MG63 (cell line): Measurements from ENCODE around the gene NLRC5. TPM values are rescaled to one million over a fixed set of nuclear protein-coding genes. Genes with fewer than 3 reads are reported as not detected.
"Not testable (repeated sequence)": the region's sequence is repeated elsewhere in the genome, so short reads cannot be mapped to it uniquely, and the experiment has no call there.

Experiments used
- DNase-seq: peaks from one replicate; pipeline ENCODE4 v3.0.0-alpha.2; 2020
- H3K27me3 ChIP-seq: fragments of 250-450 bp; sonication (Bioruptor Pico); 2 replicates; pipeline ENCODE4 v1.5.1; 2020; ENCODE audit warnings: mild to moderate bottlenecking, moderate library complexity
- H3K36me3 ChIP-seq: fragments of 250-450 bp; sonication (Bioruptor Pico); 2 replicates; pipeline ENCODE4 v1.5.1; 2020; ENCODE audit warnings: mild to moderate bottlenecking, moderate library complexity
- H3K4me3 ChIP-seq: fragments of 250-450 bp; sonication (Bioruptor Pico); 2 replicates; pipeline ENCODE4 v1.5.1; 2020; ENCODE audit warnings: mild to moderate bottlenecking, moderate library complexity
- H3K9me3 ChIP-seq: fragments of 250-450 bp; sonication (Bioruptor Pico); 2 replicates; pipeline ENCODE4 v1.5.1; 2020; ENCODE audit warnings: mild to moderate bottlenecking, moderate library complexity
- total RNA-seq: library from RNA; depleted of rRNA; stranded (reverse); fragments of >200 nt; shearing (Covaris generic); gene quantifications from 2 replicates; pipeline ENCODE4 v1.2.3, GENCODE V29; 2014; ENCODE audit warnings: low replicate concordance

NLRC5 gene
- total RNA-seq, 1 experiment from 2014 or later: 11.7 TPM

DNA sequence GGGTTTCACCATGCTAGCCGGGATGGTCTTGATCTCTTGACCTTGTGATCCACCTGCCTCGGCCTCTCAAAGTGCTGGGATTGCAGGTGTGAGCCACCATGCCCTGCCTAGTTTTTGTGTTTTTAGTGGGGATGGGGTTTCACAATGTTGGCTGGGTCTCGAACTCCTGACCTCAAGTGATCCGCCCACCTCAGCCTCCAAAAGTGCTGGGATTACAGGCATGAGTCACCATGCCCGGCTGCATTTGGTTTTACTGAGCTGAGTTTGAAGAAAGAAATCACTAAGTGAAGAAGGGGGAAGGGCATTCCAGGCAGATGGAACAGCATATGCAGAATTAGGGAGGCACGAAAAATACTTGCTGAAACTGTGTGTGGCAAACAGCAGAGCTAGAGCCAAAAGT is 110.6 kb downstream of the NLRC5 start:
- H3K4me3 ChIP-seq, H3K36me3 ChIP-seq, H3K9me3 ChIP-seq, H3K27me3 ChIP-seq: not testable (repeated sequence)
- DNase-seq: peak; percentile 77

DNA sequence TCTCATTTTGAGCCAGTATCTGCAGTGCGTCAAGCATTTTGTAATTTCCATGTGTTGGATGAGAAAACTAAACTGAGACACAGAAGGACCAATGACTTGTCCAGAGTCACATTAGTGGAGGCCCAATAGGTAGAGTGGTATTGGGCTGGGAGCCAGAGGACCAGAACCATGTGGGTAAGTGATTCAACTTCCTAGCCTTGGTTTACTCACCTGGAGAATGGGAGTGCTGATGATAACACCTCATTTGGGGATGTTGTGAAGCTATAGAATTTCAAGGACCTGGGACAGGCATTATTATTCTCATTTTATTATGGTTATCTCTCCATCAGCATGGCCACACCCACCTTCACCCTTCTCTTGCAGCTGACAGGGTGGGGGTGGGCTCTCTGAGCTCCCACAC is 111.1 kb downstream of the NLRC5 start:
- no peaks in the 10 kb centered on the region for H3K27me3 ChIP-seq
- H3K36me3 ChIP-seq: no peaks in the 10 kb centered on the region
- H3K9me3 ChIP-seq: no peaks in the 10 kb centered on the region; the same call in 1 of the 2 replicates
- DNase-seq: no peak
- H3K4me3 ChIP-seq: no peak overlapping the region

DNA sequence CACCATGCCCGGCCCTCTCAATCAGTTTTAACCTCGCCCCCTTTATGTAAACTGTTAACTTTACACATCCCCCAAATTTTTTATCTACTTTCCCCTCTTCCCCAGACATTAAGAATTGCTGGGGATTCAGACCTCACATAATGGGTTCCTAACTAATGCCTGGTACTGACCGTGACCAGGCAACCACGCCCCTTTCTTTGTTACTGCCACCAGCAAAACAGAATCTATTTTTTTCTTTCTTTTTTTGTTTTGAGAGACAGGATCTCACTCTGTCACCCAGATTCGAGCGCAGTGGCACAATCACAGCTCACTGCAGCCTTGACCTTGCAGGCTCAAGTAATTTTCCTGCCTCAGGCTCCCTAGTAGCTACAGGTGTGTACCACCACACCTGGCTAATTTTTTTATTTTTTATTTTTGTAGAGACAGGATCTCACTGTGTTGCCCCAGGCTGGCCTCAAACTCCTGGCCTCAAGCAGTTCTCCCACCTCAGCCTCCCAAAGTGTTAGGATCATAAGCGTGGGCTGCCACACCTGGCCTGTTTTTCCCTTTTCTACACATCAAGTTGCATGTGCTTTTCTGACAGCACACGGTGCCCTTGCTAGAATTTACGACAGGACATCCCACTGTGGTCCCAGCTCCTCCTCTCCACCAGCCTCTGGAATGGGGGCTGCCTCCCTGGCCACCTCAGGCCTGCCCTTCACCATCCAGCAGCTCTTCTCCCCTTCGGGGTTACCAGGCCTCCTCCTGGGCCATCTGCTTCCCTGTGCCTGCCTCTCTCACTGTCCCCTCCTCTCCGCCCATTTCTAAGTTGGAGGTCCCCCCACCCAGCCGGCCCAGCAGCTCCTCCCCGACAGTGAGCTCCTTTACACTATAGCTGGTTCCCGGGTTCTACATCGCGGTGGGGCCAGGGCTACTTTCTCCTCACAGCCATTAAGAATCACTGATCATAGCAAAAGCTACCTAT is 113.8 kb downstream of the NLRC5 start:
- Histone ChIP-seq H3K36me3 (no peaks in the 10 kb centered on the region), H3K4me3 (no peak overlapping the region), H3K9me3 (no peaks in the 10 kb centered on the region; the same call in 1 of the 2 replicates), H3K27me3 (no peaks in the 10 kb centered on the region)
- no peak for DNase-seq

DNA sequence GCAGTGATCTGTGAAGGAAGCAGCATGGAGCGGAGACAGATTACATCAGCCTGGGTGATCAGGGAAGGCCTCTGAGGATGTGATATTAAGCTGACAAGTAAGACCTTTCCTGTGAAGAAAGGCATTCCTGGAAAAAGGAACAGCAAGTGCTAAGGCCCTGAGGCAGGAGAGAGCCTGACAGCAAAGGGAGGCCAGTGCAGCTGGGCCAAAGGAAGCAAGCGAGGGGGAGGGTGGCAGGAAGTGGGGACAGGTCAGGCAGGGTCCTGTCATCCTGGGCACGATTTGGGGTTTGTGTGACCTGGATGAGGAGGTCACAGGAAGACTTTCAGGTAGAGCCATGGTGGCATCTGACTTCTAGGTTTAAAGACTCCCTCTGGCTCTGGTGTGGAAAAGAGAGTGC is 115.3 kb downstream of the NLRC5 start:
- Histone ChIP-seq H3K9me3 (no peaks in the 10 kb centered on the region; the same call in 1 of the 2 replicates), H3K27me3 (no peaks in the 10 kb centered on the region), H3K4me3 (no peak overlapping the region), H3K36me3 (no peaks in the 10 kb centered on the region)
- no peak for DNase-seq

DNA sequence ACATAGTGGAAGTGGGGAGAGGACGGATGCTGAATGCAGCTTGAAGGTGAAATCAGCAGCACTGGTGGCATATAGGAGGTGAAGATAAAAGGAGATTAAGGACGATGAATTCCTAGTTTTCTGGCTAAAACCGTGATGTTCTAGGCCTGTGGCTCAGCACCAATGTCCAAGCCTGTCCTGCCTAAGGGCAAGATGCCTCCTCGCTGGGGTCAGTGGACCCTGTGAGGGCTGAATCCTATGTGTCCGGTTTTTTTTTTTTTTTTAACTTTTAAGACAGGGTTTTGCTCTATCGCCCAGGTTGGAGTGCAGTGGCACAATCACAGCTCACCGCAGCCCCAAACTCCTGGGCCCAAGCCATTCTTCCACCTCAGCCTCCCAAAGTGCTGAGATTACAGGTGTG is 115.8 kb downstream of the NLRC5 start:
- Histone ChIP-seq H3K36me3 (no peaks in the 10 kb centered on the region), H3K27me3 (no peaks in the 10 kb centered on the region), H3K9me3 (no peaks in the 10 kb centered on the region; the same call in 1 of the 2 replicates), H3K4me3 (no peak overlapping the region)
- no peak for DNase-seq

DNA sequence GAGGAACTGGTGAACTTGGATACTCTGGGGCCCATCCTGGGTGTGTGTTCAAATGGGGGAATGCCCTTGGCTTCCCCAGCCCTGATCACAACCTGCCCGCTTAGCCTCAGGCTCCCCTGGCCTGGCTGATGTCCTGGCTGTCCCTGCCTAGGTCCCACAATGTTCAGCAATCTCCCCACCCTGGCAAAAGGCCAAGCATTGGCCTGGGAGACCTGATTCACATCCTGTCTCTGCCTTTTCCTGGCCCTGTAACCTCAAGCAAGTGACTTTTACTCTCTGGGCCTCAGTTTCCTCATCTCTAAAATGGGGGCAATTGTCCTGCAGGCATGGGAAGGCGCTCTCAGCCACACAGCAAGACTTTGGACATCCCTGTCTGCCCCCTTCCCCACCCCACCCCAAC is 117.4 kb downstream of the NLRC5 start:
- Histone ChIP-seq H3K9me3 (no peaks in the 10 kb centered on the region), H3K36me3 (no peaks in the 10 kb centered on the region; the same call in 1 of the 2 replicates), H3K27me3 (no peaks in the 10 kb centered on the region), H3K4me3 (no peak overlapping the region)
- DNase-seq: peak; percentile 60

DNA sequence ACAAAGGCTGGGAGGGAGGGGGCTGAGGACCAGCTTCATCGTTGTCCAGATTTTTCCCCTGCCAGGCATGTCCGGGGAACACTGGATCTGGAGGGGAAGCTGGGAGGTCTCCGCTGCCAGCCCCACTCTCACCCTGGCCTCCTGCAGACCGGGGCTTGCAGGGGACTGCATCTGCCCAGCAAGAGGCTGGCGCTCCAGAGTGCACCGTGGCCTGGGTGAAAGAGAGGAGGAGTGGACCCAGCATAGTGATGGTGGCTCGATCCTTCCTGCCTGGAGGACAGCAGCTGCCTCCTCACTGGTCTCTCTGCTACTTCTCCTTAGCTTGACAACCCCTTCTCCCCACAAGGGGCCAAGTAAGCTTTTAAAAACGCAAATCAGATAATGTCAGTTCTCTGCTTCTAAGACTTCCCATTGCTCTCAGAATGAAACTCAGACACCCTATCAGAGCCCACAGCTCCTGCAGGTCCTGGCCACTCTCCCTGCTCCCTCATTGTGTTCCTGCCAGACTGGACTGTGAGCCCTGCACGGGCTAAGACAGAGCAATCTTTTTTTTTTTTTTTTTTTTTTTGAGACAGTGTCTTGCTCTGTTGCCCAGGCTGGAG is 118.1 kb downstream of the NLRC5 start:
- no peaks in the 10 kb centered on the region for H3K9me3 ChIP-seq
- no peaks in the 10 kb centered on the region for H3K27me3 ChIP-seq
- H3K36me3 ChIP-seq: no peaks in the 10 kb centered on the region; the same call in 1 of the 2 replicates
- H3K4me3 ChIP-seq: no peak overlapping the region
- DNase-seq: no peak

DNA sequence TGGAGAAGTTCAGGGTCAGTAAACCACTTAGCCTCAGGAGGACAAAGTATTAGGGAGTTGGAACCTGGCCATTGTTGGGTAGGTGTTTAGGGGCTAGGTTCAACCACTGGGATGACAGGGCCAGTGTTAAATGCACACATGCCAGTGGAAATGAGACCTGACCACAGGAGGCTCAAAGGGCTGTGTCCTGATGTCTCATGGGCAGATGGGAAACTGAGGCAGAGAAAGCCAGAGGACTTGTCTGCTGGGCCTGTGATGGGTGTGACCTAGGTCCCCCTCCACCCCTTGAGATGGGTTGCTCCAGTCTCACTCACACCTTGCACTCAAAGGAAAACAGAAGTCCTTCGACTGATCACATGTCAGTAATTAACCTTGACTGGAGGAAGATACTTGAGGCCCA is 119.1 kb downstream of the NLRC5 start:
- Histone ChIP-seq H3K27me3 (no peaks in the 10 kb centered on the region), H3K4me3 (no peak overlapping the region), H3K36me3 (peaks cover 1% of the 10 kb centered on the region), H3K9me3 (no peaks in the 10 kb centered on the region)
- DNase-seq: no peak

DNA sequence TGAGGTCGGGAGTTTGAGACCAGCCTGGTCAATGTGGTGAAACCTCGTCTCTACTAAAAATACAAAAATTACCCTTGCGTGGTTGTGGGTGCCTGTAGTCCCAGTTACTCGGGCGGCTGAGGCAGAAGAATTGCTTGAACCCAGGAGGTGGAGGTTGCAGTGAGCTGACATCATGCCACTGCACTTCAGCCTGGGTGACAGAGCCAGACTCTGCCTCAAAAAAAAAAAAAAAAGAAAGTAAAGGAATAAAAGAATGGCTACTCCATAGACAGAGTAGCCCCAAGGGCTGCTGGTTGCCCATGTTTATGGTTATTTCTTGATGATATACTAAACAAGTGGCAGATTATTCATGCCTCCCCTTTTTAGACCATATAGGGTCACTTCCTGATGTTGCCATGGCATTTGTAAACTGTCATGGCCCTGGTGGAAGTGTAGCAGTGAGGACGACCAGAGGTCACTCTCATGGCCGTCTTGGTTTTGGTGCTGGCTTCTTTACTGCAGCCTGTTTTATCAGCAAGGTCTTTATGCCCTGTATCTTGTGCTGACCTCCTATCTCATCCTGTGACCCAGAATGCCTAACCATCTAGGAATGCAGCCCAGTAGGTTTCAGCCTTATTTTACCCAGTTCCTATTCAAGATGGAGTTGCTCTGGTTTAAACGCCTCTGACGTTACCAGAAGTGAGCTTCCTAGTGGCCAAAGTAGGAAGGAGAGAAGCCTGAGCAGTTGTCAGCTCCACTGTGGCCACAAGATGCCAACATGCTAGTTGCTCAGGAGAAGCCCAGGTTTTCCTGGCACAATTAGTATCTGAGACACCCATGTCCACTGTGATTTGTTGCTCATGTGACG is 120.1 kb downstream of the NLRC5 start:
- H3K27me3 ChIP-seq, H3K4me3 ChIP-seq, H3K36me3 ChIP-seq, DNase-seq, H3K9me3 ChIP-seq: not testable (repeated sequence)

DNA sequence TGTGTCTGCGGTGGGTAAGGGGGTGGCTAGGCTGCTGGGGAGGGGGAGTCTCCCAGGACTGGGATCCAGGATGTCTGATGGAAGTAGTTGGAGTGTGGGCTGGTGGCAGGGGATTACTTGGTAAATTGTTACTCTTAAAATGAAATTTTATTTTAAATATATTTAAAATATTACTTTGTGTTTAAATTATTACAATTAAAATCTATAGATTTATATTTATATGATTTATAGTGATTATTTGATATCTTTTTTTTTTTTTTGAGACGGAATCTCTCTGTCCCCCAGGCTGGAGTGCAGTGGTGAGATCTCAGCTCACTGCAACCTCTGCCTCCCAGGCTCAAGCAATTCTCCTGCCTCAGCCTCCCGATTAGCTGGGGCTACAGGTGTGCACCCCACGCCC is 121.6 kb downstream of the NLRC5 start:
- Histone ChIP-seq H3K9me3 (no peaks in the 10 kb centered on the region), H3K4me3 (no peak overlapping the region), H3K27me3 (no peaks in the 10 kb centered on the region), H3K36me3 (peaks cover 8% of the 10 kb centered on the region)
- no peak for DNase-seq

DNA sequence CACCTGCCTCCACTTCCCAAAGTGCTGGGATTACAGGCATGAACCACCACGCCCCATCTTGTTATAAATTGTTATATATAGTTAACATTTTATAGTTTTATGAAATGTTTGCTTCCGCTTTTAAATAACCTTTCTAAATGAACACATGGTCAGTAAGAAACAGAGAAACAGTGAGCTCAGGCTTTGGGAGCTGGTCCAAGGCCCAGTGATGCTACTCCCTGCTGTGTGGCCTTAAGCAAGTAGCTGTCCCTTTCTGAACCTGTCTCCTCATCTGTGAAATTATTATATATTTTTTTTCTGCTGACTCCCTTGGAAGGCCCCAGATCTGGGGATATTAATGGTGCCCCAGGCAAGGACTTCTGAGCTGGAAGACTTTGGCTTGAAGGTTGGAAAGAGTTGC is 122.1 kb downstream of the NLRC5 start:
- Histone ChIP-seq H3K36me3 (peaks cover 13% of the 10 kb centered on the region), H3K4me3 (no peak overlapping the region), H3K9me3 (no peaks in the 10 kb centered on the region), H3K27me3 (no peaks in the 10 kb centered on the region)
- no peak for DNase-seq

DNA sequence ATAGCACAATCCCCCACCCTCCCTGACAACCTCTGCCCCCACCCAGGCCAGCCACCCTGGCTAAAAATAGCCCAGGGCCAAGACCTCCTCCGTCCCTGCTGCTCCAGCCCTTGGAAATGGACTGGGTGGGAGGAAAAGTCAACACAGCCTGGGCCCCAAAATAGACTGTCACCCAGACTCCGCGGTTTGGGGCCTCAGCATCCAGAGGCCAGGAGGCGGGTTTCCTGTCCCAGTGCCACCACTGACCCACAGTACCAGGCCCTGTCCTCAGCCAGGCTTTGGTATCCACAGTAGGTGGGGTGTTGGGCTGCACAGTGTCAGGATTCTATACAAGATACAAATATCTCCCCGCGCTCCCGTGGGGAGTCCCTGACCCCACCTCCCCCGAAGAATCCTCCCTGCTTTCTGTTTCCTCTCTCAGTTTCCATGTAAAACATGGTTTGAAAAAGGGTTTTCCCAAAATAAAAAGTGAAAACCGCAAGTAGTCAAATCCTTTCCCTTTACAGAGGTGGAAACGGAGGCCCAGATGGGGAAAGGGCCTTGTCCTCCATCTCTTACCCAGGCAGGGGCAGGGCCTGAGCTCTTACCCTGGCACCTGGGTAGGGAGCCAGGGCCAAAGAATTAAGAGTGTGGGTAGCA is 123.2 kb downstream of the NLRC5 start:
- H3K4me3 ChIP-seq: no peak overlapping the region
- DNase-seq: no peak
- H3K9me3 ChIP-seq: no peaks in the 10 kb centered on the region
- peaks cover 14% of the 10 kb centered on the region for H3K36me3 ChIP-seq
- H3K27me3 ChIP-seq: no peaks in the 10 kb centered on the region

DNA sequence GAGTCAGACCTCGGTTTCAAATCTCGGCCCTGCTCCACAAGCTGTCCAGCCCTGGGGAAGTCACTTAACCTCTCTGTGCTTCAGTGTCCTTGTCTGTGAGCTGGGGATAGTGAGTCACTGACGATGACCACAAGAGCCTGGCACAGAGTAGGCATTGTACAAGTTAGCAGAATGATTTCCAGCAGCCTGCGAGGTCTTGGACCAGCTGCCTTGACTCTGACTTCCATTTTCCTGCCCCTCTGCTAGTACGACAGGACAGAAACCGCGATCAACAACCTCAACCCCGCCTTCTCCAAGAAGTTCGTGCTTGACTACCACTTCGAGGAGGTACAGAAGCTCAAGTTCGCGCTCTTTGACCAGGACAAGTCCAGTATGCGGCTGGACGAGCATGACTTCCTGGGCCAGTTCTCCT is 123.7 kb downstream of the NLRC5 start:
- no peaks in the 10 kb centered on the region for H3K9me3 ChIP-seq
- H3K36me3 ChIP-seq: peaks cover 14% of the 10 kb centered on the region
- peak; percentile 74 for DNase-seq
- H3K27me3 ChIP-seq: no peaks in the 10 kb centered on the region
- no peak overlapping the region for H3K4me3 ChIP-seq

DNA sequence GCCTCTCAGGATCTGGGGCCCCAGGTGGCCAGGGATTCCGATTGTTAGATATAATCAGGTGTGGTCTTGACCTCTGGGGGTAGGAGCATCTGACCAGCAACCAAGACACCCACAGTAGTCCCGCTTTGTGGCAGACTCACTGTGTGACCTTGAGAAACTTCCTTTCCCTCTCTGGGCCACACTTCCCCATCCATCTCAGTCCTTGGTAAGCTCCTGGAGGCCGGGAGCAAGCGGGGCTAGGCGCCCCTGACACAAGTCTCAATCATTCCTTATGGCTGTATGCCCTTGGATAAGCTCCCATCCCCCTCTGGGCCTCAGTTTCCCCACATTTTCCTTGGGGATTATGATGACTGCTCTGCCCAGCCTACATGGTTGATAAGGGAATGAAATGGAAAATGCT is 124.3 kb downstream of the NLRC5 start:
- no peaks in the 10 kb centered on the region for H3K27me3 ChIP-seq
- no peak overlapping the region for H3K4me3 ChIP-seq
- H3K9me3 ChIP-seq: no peaks in the 10 kb centered on the region
- H3K36me3 ChIP-seq: peaks cover 14% of the 10 kb centered on the region
- DNase-seq: no peak

DNA sequence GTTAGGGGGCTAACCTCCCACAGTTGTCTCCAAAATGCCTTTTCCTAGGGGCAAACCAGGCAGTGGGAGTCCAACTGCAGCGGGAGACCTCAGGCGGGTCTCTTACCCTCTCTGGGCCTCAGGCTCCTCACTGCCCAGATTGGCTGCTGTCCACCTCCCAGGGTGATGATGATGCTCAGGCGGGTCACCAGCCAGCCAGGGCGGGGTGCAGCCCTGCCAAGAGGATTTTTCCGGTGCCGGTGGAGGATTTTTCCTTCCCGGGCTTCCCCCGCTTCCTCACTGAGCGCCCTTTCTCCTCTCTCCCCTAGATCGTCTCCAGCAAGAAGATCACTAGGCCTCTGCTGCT is 125.8 kb downstream of the NLRC5 start:
- H3K27me3 ChIP-seq: no peaks in the 10 kb centered on the region
- peaks cover 17% of the 10 kb centered on the region for H3K36me3 ChIP-seq
- H3K4me3 ChIP-seq: no peak overlapping the region
- DNase-seq: peak; percentile 56
- no peaks in the 10 kb centered on the region for H3K9me3 ChIP-seq

DNA sequence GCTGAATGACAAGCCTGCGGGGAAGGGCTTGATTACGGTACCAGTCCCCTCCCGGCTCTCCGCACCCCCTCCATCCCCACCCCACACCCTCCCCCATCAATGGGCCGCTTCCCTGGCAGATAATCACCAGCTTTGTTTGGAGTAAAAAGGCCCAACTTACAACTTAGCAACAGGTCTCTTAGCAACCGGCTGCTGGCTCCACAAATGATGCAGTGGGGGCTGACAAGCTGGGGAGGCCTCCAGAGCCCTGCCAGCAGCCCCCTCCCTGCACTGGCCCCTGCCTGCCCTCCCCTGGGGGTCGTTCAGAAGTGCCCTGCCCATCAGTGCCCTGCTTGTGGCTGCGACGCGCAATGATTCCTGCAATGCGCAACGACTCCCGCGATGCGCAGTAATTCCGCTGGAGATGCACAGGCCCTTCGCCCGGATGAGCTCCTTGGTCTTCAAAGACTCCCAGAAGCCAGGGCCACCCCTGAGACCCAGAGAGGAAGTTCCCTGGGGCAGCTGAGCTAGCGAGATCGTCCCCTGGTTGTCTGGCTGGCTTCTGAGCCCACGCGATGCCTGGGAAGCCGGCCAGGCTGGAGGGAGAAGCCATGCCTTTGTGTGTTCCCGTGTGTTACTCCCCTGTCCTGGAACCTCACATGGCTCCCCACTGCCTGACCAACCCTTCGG is 126.3 kb downstream of the NLRC5 start:
- Histone ChIP-seq H3K9me3 (no peaks in the 10 kb centered on the region), H3K4me3 (no peak overlapping the region), H3K36me3 (peaks cover 17% of the 10 kb centered on the region), H3K27me3 (no peaks in the 10 kb centered on the region)
- DNase-seq: no peak
